H54 (cell line): ENCODE data around the gene KRTAP1-5.

Source experiments
- DNase-seq: peaks from one replicate; pipeline ENCODE4 v3.0.0; 2011; ENCODE audit warnings: low spot score, mixed read lengths; ENCODE audit not compliant: insufficient read length
- FAIRE-seq: peaks from 3 replicates; lab custom pipeline; 2011; peaks lifted over from hg19 to GRCh38; lab: Jason Lieb, UNC
- POLR2A ChIP-seq: IDR thresholded peaks from 2 replicates; pipeline ENCODE4 v1.6.1; 2011; ENCODE audit warnings: low read depth, mild to moderate bottlenecking, low read length

The KRTAP1-5 gene

GRCh38 chr17:40978575-40979151, 48.3 kb downstream of the KRTAP1-5 start:
- TF ChIP-seq POLR2A = no peak
- DNase-seq (no peak), FAIRE-seq (no peak)
